Mesothelial cell of epicardium (in vitro differentiated cells): ENCODE results near the gene VAV3. TPM values are rescaled to one million over a fixed set of nuclear protein-coding genes. Genes with fewer than 3 reads are reported as not detected.

Experiments used
- DNase-seq, 2 experiments: peaks; one replicate each; pipeline ENCODE4 v3.0.0; 2021; ENCODE audit warnings: low spot score in 2 of 2; ENCODE audit not compliant: unreplicated experiment in 2 of 2
- H3K27ac Mint-ChIP-seq: 2 replicates; pipeline ENCODE4 v1.8.0; 2021; ENCODE audit warnings: mixed read lengths
- H3K27me3 Mint-ChIP-seq: 2 replicates; pipeline ENCODE4 v1.8.0; 2021; ENCODE audit warnings: low read depth, mixed read lengths
- H3K36me3 Mint-ChIP-seq: 2 replicates; pipeline ENCODE4 v1.8.0; 2021; ENCODE audit warnings: mixed read lengths
- H3K4me1 Mint-ChIP-seq: 2 replicates; pipeline ENCODE4 v1.8.0; 2021; ENCODE audit warnings: mixed read lengths
- H3K4me3 Mint-ChIP-seq: 2 replicates; pipeline ENCODE4 v1.8.0; 2021; ENCODE audit warnings: mild to moderate bottlenecking, moderate library complexity, mixed read lengths
- H3K9me3 Mint-ChIP-seq: 2 replicates; pipeline ENCODE4 v1.8.0; 2021; ENCODE audit warnings: mixed read lengths
- CTCF ChIP-seq: fragments of 200-600 bp; sonication (generic); IDR thresholded peaks from one replicate; pipeline ENCODE4 v1.5.0; 2021; ENCODE audit warnings: antibody characterized with exemption; ENCODE audit not compliant: unreplicated experiment
- total RNA-seq: library from RNA; stranded (reverse); gene quantifications from 3 replicates; pipeline ENCODE4 v1.2.1, GENCODE V29; 2021

The VAV3 gene
- total RNA-seq, 1 donor from 2014 or later = 3.2 TPM

GRCh38 chr1:107541412-107541811, 423.6 kb downstream of the VAV3 start:
- TF ChIP-seq CTCF = no peak
- peaks cover 3% of the 10 kb centered on the region for H3K9me3 Mint-ChIP-seq
- peaks cover under 1% of the 10 kb centered on the region for H3K4me1 Mint-ChIP-seq
- no peak for DNase-seq
- no peak overlapping the region for H3K4me3 Mint-ChIP-seq
- H3K27me3 Mint-ChIP-seq = no peaks in the 10 kb centered on the region
- H3K27ac Mint-ChIP-seq = no peak overlapping the region
- H3K36me3 Mint-ChIP-seq = no peaks in the 10 kb centered on the region

- H3K4me3 Mint-ChIP-seq = no peak overlapping the region
- H3K27ac Mint-ChIP-seq = no peak overlapping the region
- H3K9me3 Mint-ChIP-seq = peaks cover 3% of the 10 kb centered on the region
- TF ChIP-seq CTCF = no peak
- H3K27me3 Mint-ChIP-seq = no peaks in the 10 kb centered on the region
- no peak for DNase-seq
- peaks cover 5% of the 10 kb centered on the region for H3K4me1 Mint-ChIP-seq
- no peaks in the 10 kb centered on the region for H3K36me3 Mint-ChIP-seq
These were observed 426.5 kb downstream of the VAV3 start for GRCh38 chr1:107538502-107538901.

- Mint-ChIP-seq H3K4me1 (peaks cover 5% of the 10 kb centered on the region), H3K4me3 (no peak overlapping the region), H3K27me3 (no peaks in the 10 kb centered on the region), H3K36me3 (no peaks in the 10 kb centered on the region), H3K9me3 (peaks cover 3% of the 10 kb centered on the region), H3K27ac (no peak overlapping the region)
- no peak for TF ChIP-seq CTCF
- no peak for DNase-seq
These were observed 428.7 kb downstream of the VAV3 start for GRCh38 chr1:107536266-107536665.

- Mint-ChIP-seq H3K9me3 (no peaks in the 10 kb centered on the region), H3K27me3 (no peaks in the 10 kb centered on the region), H3K4me3 (no peak overlapping the region), H3K4me1 (peaks cover 10% of the 10 kb centered on the region), H3K27ac (no peak overlapping the region), H3K36me3 (no peaks in the 10 kb centered on the region)
- DNase-seq = no peak
- TF ChIP-seq CTCF = no peak
These were observed 429.9 kb downstream of the VAV3 start for GRCh38 chr1:107535091-107535490.

GRCh38 chr1:107534632-107535031, 430.3 kb downstream of the VAV3 start:
- Mint-ChIP-seq H3K4me1 (peaks cover 13% of the 10 kb centered on the region), H3K27ac (no peak overlapping the region), H3K4me3 (no peak overlapping the region)

More at GRCh38 chr1:107534632-107535031, 430.3 kb downstream of the VAV3 start:
- no peak for TF ChIP-seq CTCF
- H3K27me3 Mint-ChIP-seq = peaks cover under 1% of the 10 kb centered on the region
- no peaks in the 10 kb centered on the region for H3K9me3 Mint-ChIP-seq
- H3K36me3 Mint-ChIP-seq = no peaks in the 10 kb centered on the region
- no peak for DNase-seq
